Liver (tissue), 9 donors: Measurements from ENCODE around the gene MESD. TPM values are rescaled to one million over a fixed set of nuclear protein-coding genes. Genes with fewer than 3 reads are reported as not detected.

Experiments
- DNase-seq: peaks from one replicate; pipeline ENCODE4 v3.0.0-alpha.2; 2017; ENCODE audit warnings: low spot score
- H3K27ac ChIP-seq, 2 donors: one replicate each; pipeline ENCODE4 v1.7.0; 2013; ENCODE audit warnings: inconsistent platforms in 2 of 2, low read length in 2 of 2, control low read depth in 1 of 2, low read depth in 1 of 2, mild to moderate bottlenecking in 1 of 2
- H3K27me3 ChIP-seq, 4 donors: one replicate each; pipeline versions ENCODE4 v1.6.1 to v1.7.0; 2013; ENCODE audit warnings: low read length in 3 of 4, inconsistent platforms in 1 of 4, mild to moderate bottlenecking in 1 of 4, moderate library complexity in 1 of 4; ENCODE audit not compliant: control insufficient read depth in 4 of 4, insufficient read depth in 4 of 4
- H3K36me3 ChIP-seq, 4 donors: one replicate each; pipeline versions ENCODE4 v1.6.1 to v1.7.0; 2013; ENCODE audit warnings: low read length in 3 of 4, mild to moderate bottlenecking in 3 of 4, low read depth in 1 of 4, moderate library complexity in 1 of 4; ENCODE audit not compliant: control insufficient read depth in 4 of 4, insufficient read depth in 3 of 4
- H3K4me1 ChIP-seq, 4 donors: one replicate each; pipeline versions ENCODE4 v1.6.1 to v1.7.0; 2013; ENCODE audit warnings: low read length in 3 of 4, mild to moderate bottlenecking in 3 of 4, moderate library complexity in 1 of 4; ENCODE audit not compliant: control insufficient read depth in 4 of 4, insufficient read depth in 4 of 4
- H3K4me3 ChIP-seq, 3 donors: one replicate each; pipeline versions ENCODE4 v1.6.1 to v1.7.0; 2013; ENCODE audit warnings: low read length in 3 of 3, control low read depth in 1 of 3, low read depth in 1 of 3, mild to moderate bottlenecking in 1 of 3
- H3K9ac ChIP-seq, 2 donors: one replicate each; pipeline ENCODE4 v1.7.0; 2013; ENCODE audit warnings: low read length in 2 of 2, mild to moderate bottlenecking in 2 of 2, moderate library complexity in 2 of 2, control low read depth in 1 of 2, low read depth in 1 of 2
- H3K9me3 ChIP-seq, 4 donors: one replicate each; pipeline versions ENCODE4 v1.6.1 to v1.7.0; 2013; ENCODE audit warnings: low read length in 3 of 4; ENCODE audit not compliant: control insufficient read depth in 4 of 4
- EGR1 ChIP-seq, 2 donors: IDR thresholded peaks; 2 replicates each; pipeline ENCODE4 v1.6.1; 2016 to 2018; ENCODE audit warnings: antibody characterized with exemption in 2 of 2, low read depth in 2 of 2
- FOXA2 ChIP-seq: IDR thresholded peaks from 2 replicates; pipeline ENCODE4 v1.6.1; 2016; ENCODE audit warnings: antibody characterized with exemption
- GABPA ChIP-seq, 2 donors: IDR thresholded peaks in 1 of 2; conservative IDR thresholded peaks in 1 of 2; 2 replicates each; pipeline ENCODE4 v1.6.1; 2016; ENCODE audit warnings: antibody characterized with exemption in 2 of 2, mild to moderate bottlenecking in 1 of 2, moderate library complexity in 1 of 2
- HNF4A ChIP-seq, 2 donors: conservative IDR thresholded peaks; 2 replicates each; pipeline ENCODE4 v1.6.1; 2016; ENCODE audit warnings: antibody characterized with exemption in 2 of 2, mild to moderate bottlenecking in 2 of 2
- HNF4G ChIP-seq: IDR thresholded peaks from 2 replicates; pipeline ENCODE4 v1.6.1; 2016; ENCODE audit warnings: antibody characterized with exemption
- JUND ChIP-seq, 2 donors: IDR thresholded peaks; 2 replicates each; pipeline ENCODE4 v1.6.1; 2016; ENCODE audit warnings: antibody characterized with exemption in 2 of 2
- NR2F2 ChIP-seq: IDR thresholded peaks from 2 replicates; pipeline ENCODE4 v1.6.1; 2016; ENCODE audit warnings: antibody characterized with exemption
- RXRA ChIP-seq, 2 donors: IDR thresholded peaks; 2 replicates each; pipeline ENCODE4 v1.6.1; 2017 to 2018; ENCODE audit warnings: antibody characterized with exemption in 2 of 2, mild to moderate bottlenecking in 1 of 2
- SP1 ChIP-seq: IDR thresholded peaks from 2 replicates; pipeline ENCODE4 v1.6.1; 2018; ENCODE audit warnings: antibody characterized with exemption, mild to moderate bottlenecking
- TAF1 ChIP-seq: conservative IDR thresholded peaks from 2 replicates; pipeline ENCODE4 v1.6.1; 2016; ENCODE audit warnings: antibody characterized with exemption, mild to moderate bottlenecking
- YY1 ChIP-seq: IDR thresholded peaks from 2 replicates; pipeline ENCODE4 v1.6.1; 2016; ENCODE audit warnings: antibody characterized with exemption, mild to moderate bottlenecking
- WGBS: extraction: QIAGEN DNeasy Blood & Tissue Kit; methylation state at CpG from one replicate; pipeline ENCODE4 v1.1.7; 2013; 5-methylcytosine and 5-hydroxymethylcytosine counted together
- polyA plus RNA-seq, 2 donors: library from polyadenylated mRNA; stranded (reverse) in 1 of 2; unstranded in 1 of 2; fragments of 200-250 nt in 1 of 2; fragments of >200 nt in 1 of 2; fragmentation: Nextera tagmentation in 1 of 2; extraction: Ambion mirVana in 1 of 2; gene quantifications; one replicate each; pipeline versions ENCODE4 v1.2.1 to v1.2.3, GENCODE V29; 2013 to 2015
- total RNA-seq, 2 donors: library from RNA; depleted of rRNA; stranded (reverse); fragments of >200 nt; gene quantifications; one replicate each; pipeline ENCODE4 v1.2.3, GENCODE V29; 2014
- TF ChIP-seq, protein P1 (sequence below): IDR thresholded peaks from 2 replicates; pipeline ENCODE4 v1.6.1; 2016; ENCODE audit warnings: antibody characterized with exemption
- TF ChIP-seq, protein P2 (sequence below): IDR thresholded peaks from 2 replicates; pipeline ENCODE4 v1.6.1; 2016; ENCODE audit warnings: antibody characterized with exemption, mild to moderate bottlenecking
- TF ChIP-seq, protein P3 (sequence below): IDR thresholded peaks from 2 replicates; pipeline ENCODE4 v1.6.1; 2016; ENCODE audit warnings: antibody characterized with exemption
- donor health status: healthy.
- donor health status: healthy.
- donor health status: healthy.
- donor health status: healthy.
- donor health status: healthy.

The MESD gene
- total and polyA plus RNA-seq, 4 donors, result 15.3 to 24.0 (median 17.0) TPM

DNA sequence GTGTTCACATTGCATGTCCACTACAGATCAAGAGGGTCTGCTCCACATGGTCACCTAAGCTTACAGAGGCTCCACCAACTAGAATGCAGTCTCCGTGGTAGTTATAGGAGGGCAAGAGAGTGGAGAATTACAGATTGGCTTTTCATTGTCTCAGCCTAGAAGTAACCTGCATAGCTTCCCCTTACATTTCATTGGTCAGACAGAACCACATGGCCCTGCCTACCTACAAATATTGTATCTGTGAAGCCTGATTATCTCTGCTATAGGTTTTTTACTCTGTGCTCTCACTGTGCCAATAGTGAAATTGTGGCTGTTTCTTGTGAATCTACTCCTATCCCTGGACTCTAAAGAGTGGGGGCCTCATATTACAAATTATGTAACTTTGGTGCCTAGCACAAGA, 8.6 kb upstream of the MESD start:
- H3K4me3 ChIP-seq, result no peak overlapping the region
- H3K4me1 ChIP-seq, result peaks cover 9 to 19% (median 14%) of the 10 kb centered on the region in 4 donors
- TF ChIP-seq NR2F2 (no peak), YY1 (no peak), SP1 (no peak), HNF4G (no peak), FOXA2 (no peak), GABPA (IDR thresholded peaks at IDR 0.05 in 1 of 2, conservative IDR thresholded peaks at IDR 0.05 in 1 of 2) (no peak)
- TF ChIP-seq, protein P1, sequence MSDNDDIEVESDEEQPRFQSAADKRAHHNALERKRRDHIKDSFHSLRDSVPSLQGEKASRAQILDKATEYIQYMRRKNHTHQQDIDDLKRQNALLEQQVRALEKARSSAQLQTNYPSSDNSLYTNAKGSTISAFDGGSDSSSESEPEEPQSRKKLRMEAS, result no peak
- TF ChIP-seq, protein P2, sequence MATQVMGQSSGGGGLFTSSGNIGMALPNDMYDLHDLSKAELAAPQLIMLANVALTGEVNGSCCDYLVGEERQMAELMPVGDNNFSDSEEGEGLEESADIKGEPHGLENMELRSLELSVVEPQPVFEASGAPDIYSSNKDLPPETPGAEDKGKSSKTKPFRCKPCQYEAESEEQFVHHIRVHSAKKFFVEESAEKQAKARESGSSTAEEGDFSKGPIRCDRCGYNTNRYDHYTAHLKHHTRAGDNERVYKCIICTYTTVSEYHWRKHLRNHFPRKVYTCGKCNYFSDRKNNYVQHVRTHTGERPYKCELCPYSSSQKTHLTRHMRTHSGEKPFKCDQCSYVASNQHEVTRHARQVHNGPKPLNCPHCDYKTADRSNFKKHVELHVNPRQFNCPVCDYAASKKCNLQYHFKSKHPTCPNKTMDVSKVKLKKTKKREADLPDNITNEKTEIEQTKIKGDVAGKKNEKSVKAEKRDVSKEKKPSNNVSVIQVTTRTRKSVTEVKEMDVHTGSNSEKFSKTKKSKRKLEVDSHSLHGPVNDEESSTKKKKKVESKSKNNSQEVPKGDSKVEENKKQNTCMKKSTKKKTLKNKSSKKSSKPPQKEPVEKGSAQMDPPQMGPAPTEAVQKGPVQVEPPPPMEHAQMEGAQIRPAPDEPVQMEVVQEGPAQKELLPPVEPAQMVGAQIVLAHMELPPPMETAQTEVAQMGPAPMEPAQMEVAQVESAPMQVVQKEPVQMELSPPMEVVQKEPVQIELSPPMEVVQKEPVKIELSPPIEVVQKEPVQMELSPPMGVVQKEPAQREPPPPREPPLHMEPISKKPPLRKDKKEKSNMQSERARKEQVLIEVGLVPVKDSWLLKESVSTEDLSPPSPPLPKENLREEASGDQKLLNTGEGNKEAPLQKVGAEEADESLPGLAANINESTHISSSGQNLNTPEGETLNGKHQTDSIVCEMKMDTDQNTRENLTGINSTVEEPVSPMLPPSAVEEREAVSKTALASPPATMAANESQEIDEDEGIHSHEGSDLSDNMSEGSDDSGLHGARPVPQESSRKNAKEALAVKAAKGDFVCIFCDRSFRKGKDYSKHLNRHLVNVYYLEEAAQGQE, result no peak
- no peaks in the 10 kb centered on the region for H3K27me3 ChIP-seq
- no peaks in the 10 kb centered on the region for H3K36me3 ChIP-seq
- no peak overlapping the region for H3K9ac ChIP-seq
- peak overlapping the region; percentile 50 to 56 for H3K27ac ChIP-seq
- DNase-seq, result no peak
- WGBS, result 92% methylated on average over 1 of the region's 1 CpG
- H3K9me3 ChIP-seq, result no peaks in the 10 kb centered on the region

DNA sequence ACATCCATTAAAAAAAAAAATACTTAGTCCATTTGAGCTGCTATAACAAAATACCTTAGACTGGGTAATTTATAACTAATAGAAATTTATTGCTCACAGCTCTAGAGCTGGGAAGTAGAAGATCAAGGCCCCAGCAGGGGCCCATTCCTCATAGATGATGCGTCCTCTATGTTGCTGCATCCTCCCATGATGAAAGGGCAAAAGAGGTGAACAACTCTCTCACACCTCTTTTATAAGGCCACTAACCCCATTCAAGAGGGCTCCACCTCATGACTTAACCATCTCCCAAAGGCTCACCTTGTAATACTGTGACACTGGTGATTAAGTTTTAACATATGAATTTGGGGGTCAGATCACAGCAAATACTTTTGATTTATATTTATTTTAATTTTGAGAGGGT, 8.1 kb upstream of the MESD start:
- Histone ChIP-seq H3K27ac (no peak overlapping the region), H3K27me3 (no peaks in the 10 kb centered on the region), H3K36me3 (no peaks in the 10 kb centered on the region), H3K4me1 (peaks cover 5 to 14% (median 9%) of the 10 kb centered on the region in 4 donors), H3K9me3 (no peaks in the 10 kb centered on the region), H3K9ac (no peak overlapping the region), H3K4me3 (no peak overlapping the region)
- no peak for DNase-seq
- 97% methylated on average over 1 of the region's 1 CpG for WGBS
- TF ChIP-seq YY1 (no peak), RXRA (IDR thresholded peaks at IDR 0.05) (no peak), HNF4A (conservative IDR thresholded peaks at IDR 0.05) (no peak), EGR1 (IDR thresholded peaks at IDR 0.05; ENCODE audit: low read depth in 2 of 2) (no peak), JUND (IDR thresholded peaks at IDR 0.05) (no peak), TAF1 (no peak), SP1 (no peak)
- TF ChIP-seq, protein P2, result no peak
- TF ChIP-seq, protein P3, sequence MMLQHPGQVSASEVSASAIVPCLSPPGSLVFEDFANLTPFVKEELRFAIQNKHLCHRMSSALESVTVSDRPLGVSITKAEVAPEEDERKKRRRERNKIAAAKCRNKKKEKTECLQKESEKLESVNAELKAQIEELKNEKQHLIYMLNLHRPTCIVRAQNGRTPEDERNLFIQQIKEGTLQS, result no peak
